HCT116 (cell line): Measurements from ENCODE around the gene GRK5. TPM values are rescaled to one million over a fixed set of nuclear protein-coding genes. Genes with fewer than 3 reads are reported as not detected.
A peak's percentile ranks its signal among the peaks of the same experiment; 100 is the strongest.

Experiments used
- ATAC-seq: fragments of 200-7000 bp; cut with Tn5 transposase; 2 replicates; pipeline ENCODE4 v1.9.1; 2020; ENCODE audit warnings: mild to moderate bottlenecking, moderate library complexity
- BruUV-seq: library from RNA; stranded (reverse); fragments of 400-500 nt; replicated peaks from 2 replicates; lab custom pipeline; 2021; lab: Mats Ljungman, UMichigan
- CTCF ChIA-PET: fragments of 300-600 bp; sonication (Branson Sonifier 250); formaldehyde crosslinking; loops from one replicate; lab custom pipeline; 2021; ENCODE audit warnings: antibody characterized with exemption; lab: Charles Lee
- POLR2A ChIA-PET: fragments of 300-600, 350-600 bp; sonication (Branson Sonifier 250); formaldehyde crosslinking; loops from one replicate; lab custom pipeline; 2021; ENCODE audit warnings: antibody characterized with exemption; lab: Charles Lee
- RAD21 ChIA-PET, 2 experiments: fragments of 300-600 bp; sonication (Branson Sonifier 250); formaldehyde crosslinking; loops; one replicate each; lab custom pipeline; 2023; ENCODE audit warnings: low total read pairs in 2 of 2; ENCODE audit not compliant: uncharacterized antibody in 2 of 2, unreplicated experiment in 2 of 2, low non-redundant PET in 1 of 2; lab: Charles Lee
- DNase-seq: peaks from one replicate; pipeline ENCODE4 v3.0.0-alpha.2; 2010; ENCODE audit warnings: low read depth, low spot score
- H2AFZ ChIP-seq: fragments of 200-600 bp; shearing (Covaris generic), sonication (generic); 2 replicates; pipeline ENCODE4 v1.6.1; 2017; ENCODE audit warnings: low read depth, mixed run types, mixed read lengths, antibody characterized with exemption, low read length; ENCODE audit not compliant: poor library complexity, severe bottlenecking
- H3K27ac ChIP-seq: 2 replicates; pipeline ENCODE4 v1.5.1; 2012; ENCODE audit warnings: low read depth, low read length
- H3K27me3 ChIP-seq: fragments of 200-600 bp; sonication (generic); 2 replicates; pipeline ENCODE4 v1.6.1; 2016; ENCODE audit warnings: mixed run types, low read length, mixed read lengths; ENCODE audit not compliant: insufficient read depth
- H3K36me3 ChIP-seq, 2 experiments: fragments of 200-500 bp in 1 of 2; fragments of 200-600 bp in 1 of 2; sonication (Bioruptor generic) in 1 of 2; sonication (generic) in 1 of 2; 2 replicates each; pipeline versions ENCODE4 v1.5.1 to v1.6.1; 2014 to 2016; ENCODE audit warnings: low read length in 2 of 2, inconsistent platforms in 1 of 2, mixed read lengths in 1 of 2, mixed run types in 1 of 2; ENCODE audit not compliant: insufficient read depth in 2 of 2, control insufficient read depth in 1 of 2
- H3K4me1 ChIP-seq, 2 experiments: fragments of 200-600 bp in 1 of 2; sonication (generic) in 1 of 2; 2 replicates each; pipeline versions ENCODE4 v1.5.1 to v1.6.1; 2012 to 2017; ENCODE audit warnings: low read length in 2 of 2, inconsistent platforms in 1 of 2, mild to moderate bottlenecking in 1 of 2, mixed read lengths in 1 of 2, mixed run types in 1 of 2, moderate library complexity in 1 of 2; ENCODE audit not compliant: insufficient read depth in 2 of 2, control insufficient read depth in 1 of 2
- H3K4me2 ChIP-seq: fragments of 200-600 bp; sonication (generic); 2 replicates; pipeline ENCODE4 v1.6.1; 2017; ENCODE audit warnings: mixed run types, low read length, mixed read lengths
- H3K4me3 ChIP-seq, 2 experiments: fragments of 200-600 bp in 1 of 2; sonication (generic) in 1 of 2; replicated peaks in 1 of 2; 2 replicates each; pipeline ENCODE4 v1.5.1; 2011 to 2016; ENCODE audit warnings: low read length in 2 of 2, control low read depth in 1 of 2, low read depth in 1 of 2, mild to moderate bottlenecking in 1 of 2, mixed read lengths in 1 of 2, mixed run types in 1 of 2
- H3K79me2 ChIP-seq: fragments of 200-600 bp; sonication (generic); 2 replicates; pipeline ENCODE4 v1.6.1; 2017; ENCODE audit warnings: mild to moderate bottlenecking, mixed run types, low read length, moderate library complexity, mixed read lengths; ENCODE audit not compliant: insufficient read depth
- H3K9ac ChIP-seq: fragments of 200-600 bp; sonication (generic); 2 replicates; pipeline ENCODE4 v1.6.1; 2016; ENCODE audit warnings: low read length, mixed read lengths
- H3K9me2 ChIP-seq: fragments of 200-600 bp; sonication (generic), shearing (Covaris generic); 2 replicates; pipeline ENCODE4 v1.6.1; 2017; ENCODE audit warnings: mixed run types, mild to moderate bottlenecking, moderate library complexity; ENCODE audit not compliant: insufficient read depth
- H3K9me3 ChIP-seq, 2 experiments: fragments of 200-500 bp in 1 of 2; fragments of 200-600 bp in 1 of 2; sonication (Bioruptor generic) in 1 of 2; sonication (generic) in 1 of 2; 2 replicates each; pipeline ENCODE4 v1.6.1; 2014 to 2017; ENCODE audit warnings: low read length in 2 of 2, mixed read lengths in 2 of 2, inconsistent platforms in 1 of 2, low read depth in 1 of 2, mild to moderate bottlenecking in 1 of 2, mixed run types in 1 of 2, moderate library complexity in 1 of 2; ENCODE audit not compliant: control insufficient read depth in 1 of 2, insufficient read depth in 1 of 2
- H4K20me1 ChIP-seq: fragments of 200-600 bp; sonication (generic), shearing (Covaris generic); 2 replicates; pipeline ENCODE4 v1.6.1; 2017; ENCODE audit warnings: mixed run types, mild to moderate bottlenecking, moderate library complexity; ENCODE audit not compliant: insufficient read depth
- CEBPB ChIP-seq: IDR thresholded peaks from 2 replicates; pipeline ENCODE4 v1.6.1; 2012; ENCODE audit warnings: low read depth
- EGR1 ChIP-seq: IDR thresholded peaks from 2 replicates; pipeline ENCODE4 v1.6.1; 2012; ENCODE audit warnings: low read depth
- ELF1 ChIP-seq: IDR thresholded peaks from 2 replicates; pipeline ENCODE4 v1.6.1; 2012; ENCODE audit warnings: low read depth, borderline replicate concordance
- EZH2phosphoT487 ChIP-seq: fragments of 200-600 bp; IDR thresholded peaks from 2 replicates; pipeline ENCODE4 v1.6.1; 2018; ENCODE audit warnings: antibody characterized with exemption, borderline replicate concordance
- POLR2AphosphoS5 ChIP-seq: IDR thresholded peaks from 2 replicates; pipeline ENCODE4 v1.6.1; 2011; ENCODE audit warnings: mild to moderate bottlenecking, low read depth, low read length, moderate library complexity
- SIN3A ChIP-seq: IDR thresholded peaks from 2 replicates; pipeline ENCODE4 v1.6.1; 2012; ENCODE audit warnings: low read depth
- SP1 ChIP-seq: IDR thresholded peaks from 2 replicates; pipeline ENCODE4 v1.6.1; 2012; ENCODE audit warnings: low read depth
- ZFX ChIP-seq: fragments of 450-650 bp; IDR thresholded peaks from 2 replicates; pipeline ENCODE4 v1.6.1; 2017
- ZNF274 ChIP-seq: fragments of 200-500 bp; sonication (Bioruptor generic); IDR thresholded peaks from 2 replicates; pipeline ENCODE4 v1.6.1; 2014; ENCODE audit warnings: mild to moderate bottlenecking, low read depth, low read length, inconsistent platforms
- intact Hi-C: fragments of 100-400 bp; cut with micrococcal nuclease; formaldehyde crosslinking; loops from 2 replicates; pipeline ENCODE4 v1.10.0; 2022
- total RNA-seq: library from RNA; stranded (reverse); gene quantifications from one replicate; pipeline ENCODE4 v1.2.1, GENCODE V29; 2021; ENCODE audit not compliant: unreplicated experiment
- TF ChIP-seq, protein P1 (sequence below): IDR thresholded peaks from 2 replicates; pipeline ENCODE4 v1.6.1; 2012
- TF ChIP-seq, protein P2 (sequence below): IDR thresholded peaks from 2 replicates; pipeline ENCODE4 v1.6.1; 2011; ENCODE audit warnings: mild to moderate bottlenecking, low read length, moderate library complexity; ENCODE audit not compliant: insufficient replicate concordance; ENCODE audit errors: extremely low read depth
- TF ChIP-seq, protein P3 (sequence below): IDR thresholded peaks from 2 replicates; pipeline ENCODE4 v1.6.1; 2012; ENCODE audit warnings: low read depth

Gene GRK5
- total RNA-seq, 1 experiment from 2014 or later = 7.3 TPM

DNA sequence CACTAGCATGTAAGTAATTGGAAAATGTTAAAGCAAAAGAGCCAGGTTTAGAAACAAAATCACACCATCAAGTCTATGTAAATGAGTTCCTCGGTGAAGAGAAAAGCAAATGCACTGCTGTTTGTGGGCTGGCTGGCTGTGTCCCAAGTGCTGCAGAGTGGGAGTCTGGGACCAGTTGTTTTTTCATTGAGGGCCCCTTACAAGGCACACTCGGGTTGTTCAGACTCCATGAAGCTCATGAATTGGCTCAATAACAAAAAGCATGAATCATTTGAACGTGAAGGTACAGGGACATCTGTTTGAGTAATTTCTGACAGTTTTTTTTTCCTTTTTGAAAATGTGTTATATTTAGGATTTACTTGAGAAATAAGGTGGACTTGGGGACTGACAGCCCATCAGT is 28.0 kb downstream of the GRK5 start:
- ChIA-PET POLR2A (no interaction called here), CTCF (interaction anchor here (0.7 kb wide), 1 partner anchor 36 kb away, joined by 3 read pairs; no protein-coding TSS in a partner anchor), RAD21 (no interaction called here)
- Histone ChIP-seq H3K79me2 (no peaks in the 10 kb centered on the region), H2AFZ (no peak overlapping the region), H3K9me3 (no peaks in the 10 kb centered on the region), H3K27ac (no peak overlapping the region), H3K36me3 (no peaks in the 10 kb centered on the region), H3K9ac (no peak overlapping the region), H3K9me2 (no peaks in the 10 kb centered on the region), H3K4me1 (peaks cover 11 to 47% of the 10 kb centered on the region in 2 experiments; a peak in 3 of 4 replicates), H3K4me2 (peak overlapping the region; percentile 15), H3K4me3 (no peak overlapping the region), H4K20me1 (no peaks in the 10 kb centered on the region), H3K27me3 (no peaks in the 10 kb centered on the region)
- no TSS peak for BruUV-seq
- intact Hi-C loops = no loop called here
- TF ChIP-seq ZNF274 (no peak), ELF1 (no peak), POLR2AphosphoS5 (no peak), ZFX (no peak), EGR1 (no peak), CEBPB (no peak), SIN3A (no peak), SP1 (no peak), EZH2phosphoT487 (no peak)
- TF ChIP-seq, protein P1, sequence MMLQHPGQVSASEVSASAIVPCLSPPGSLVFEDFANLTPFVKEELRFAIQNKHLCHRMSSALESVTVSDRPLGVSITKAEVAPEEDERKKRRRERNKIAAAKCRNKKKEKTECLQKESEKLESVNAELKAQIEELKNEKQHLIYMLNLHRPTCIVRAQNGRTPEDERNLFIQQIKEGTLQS = no peak
- TF ChIP-seq, protein P2, sequence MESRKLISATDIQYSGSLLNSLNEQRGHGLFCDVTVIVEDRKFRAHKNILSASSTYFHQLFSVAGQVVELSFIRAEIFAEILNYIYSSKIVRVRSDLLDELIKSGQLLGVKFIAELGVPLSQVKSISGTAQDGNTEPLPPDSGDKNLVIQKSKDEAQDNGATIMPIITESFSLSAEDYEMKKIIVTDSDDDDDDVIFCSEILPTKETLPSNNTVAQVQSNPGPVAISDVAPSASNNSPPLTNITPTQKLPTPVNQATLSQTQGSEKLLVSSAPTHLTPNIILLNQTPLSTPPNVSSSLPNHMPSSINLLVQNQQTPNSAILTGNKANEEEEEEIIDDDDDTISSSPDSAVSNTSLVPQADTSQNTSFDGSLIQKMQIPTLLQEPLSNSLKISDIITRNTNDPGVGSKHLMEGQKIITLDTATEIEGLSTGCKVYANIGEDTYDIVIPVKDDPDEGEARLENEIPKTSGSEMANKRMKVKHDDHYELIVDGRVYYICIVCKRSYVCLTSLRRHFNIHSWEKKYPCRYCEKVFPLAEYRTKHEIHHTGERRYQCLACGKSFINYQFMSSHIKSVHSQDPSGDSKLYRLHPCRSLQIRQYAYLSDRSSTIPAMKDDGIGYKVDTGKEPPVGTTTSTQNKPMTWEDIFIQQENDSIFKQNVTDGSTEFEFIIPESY = no peak
- TF ChIP-seq, protein P3, sequence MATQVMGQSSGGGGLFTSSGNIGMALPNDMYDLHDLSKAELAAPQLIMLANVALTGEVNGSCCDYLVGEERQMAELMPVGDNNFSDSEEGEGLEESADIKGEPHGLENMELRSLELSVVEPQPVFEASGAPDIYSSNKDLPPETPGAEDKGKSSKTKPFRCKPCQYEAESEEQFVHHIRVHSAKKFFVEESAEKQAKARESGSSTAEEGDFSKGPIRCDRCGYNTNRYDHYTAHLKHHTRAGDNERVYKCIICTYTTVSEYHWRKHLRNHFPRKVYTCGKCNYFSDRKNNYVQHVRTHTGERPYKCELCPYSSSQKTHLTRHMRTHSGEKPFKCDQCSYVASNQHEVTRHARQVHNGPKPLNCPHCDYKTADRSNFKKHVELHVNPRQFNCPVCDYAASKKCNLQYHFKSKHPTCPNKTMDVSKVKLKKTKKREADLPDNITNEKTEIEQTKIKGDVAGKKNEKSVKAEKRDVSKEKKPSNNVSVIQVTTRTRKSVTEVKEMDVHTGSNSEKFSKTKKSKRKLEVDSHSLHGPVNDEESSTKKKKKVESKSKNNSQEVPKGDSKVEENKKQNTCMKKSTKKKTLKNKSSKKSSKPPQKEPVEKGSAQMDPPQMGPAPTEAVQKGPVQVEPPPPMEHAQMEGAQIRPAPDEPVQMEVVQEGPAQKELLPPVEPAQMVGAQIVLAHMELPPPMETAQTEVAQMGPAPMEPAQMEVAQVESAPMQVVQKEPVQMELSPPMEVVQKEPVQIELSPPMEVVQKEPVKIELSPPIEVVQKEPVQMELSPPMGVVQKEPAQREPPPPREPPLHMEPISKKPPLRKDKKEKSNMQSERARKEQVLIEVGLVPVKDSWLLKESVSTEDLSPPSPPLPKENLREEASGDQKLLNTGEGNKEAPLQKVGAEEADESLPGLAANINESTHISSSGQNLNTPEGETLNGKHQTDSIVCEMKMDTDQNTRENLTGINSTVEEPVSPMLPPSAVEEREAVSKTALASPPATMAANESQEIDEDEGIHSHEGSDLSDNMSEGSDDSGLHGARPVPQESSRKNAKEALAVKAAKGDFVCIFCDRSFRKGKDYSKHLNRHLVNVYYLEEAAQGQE = no peak
- no peak for ATAC-seq
- DNase-seq = no peak
